Left forelimb (tissue), 1 donor: Measurements from ENCODE around the gene PPIB.

Experiments used
- DNase-seq: peaks from one replicate; pipeline ENCODE4 v3.0.0-alpha.2; 2018; ENCODE audit warnings: low spot score

The PPIB gene

DNA sequence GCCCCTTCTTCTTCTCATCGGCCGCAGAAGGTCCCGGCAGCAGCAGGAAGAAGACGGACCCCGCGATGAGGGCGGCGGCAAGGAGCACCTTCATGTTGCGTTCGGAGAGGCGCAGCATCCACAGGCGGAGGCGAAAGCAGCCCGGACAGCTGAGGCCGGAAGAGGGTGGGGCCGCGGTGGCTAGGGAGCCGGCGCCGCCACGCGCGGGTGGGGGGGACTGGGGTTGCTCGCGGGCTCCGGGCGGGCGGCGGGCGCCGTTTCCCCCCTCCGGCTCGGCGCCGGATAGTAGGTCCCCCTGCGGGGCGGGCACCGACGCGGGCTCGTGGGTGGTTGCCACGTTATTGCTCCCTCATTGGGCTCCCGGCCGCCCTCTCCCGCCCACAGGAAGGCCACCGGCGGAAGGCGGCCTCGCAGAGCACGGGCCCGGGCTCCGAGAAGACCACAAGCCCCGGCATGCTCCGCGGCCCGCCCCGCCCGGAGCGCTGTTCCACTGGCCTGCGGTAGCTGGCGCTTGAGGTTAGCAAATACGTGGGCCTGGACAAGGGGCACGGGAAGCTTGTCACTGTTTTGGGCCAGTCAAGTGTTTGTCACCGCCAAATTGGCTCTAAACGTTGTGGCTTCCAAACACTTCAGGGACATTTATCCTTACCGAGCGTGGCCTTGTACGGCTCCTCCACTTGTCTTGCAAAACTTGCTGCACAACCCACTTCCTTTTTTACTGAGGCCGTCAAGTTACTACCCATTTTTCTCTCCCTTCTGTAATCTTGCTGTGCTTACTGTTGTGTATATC is at the start of gene PPIB:
Gene PPIB (minus strand): TSS at position 154 of the 790 bp plus-strand sequence. CDS start 36 bp downstream, at position 118.
- peak; percentile 98 for DNase-seq

DNA sequence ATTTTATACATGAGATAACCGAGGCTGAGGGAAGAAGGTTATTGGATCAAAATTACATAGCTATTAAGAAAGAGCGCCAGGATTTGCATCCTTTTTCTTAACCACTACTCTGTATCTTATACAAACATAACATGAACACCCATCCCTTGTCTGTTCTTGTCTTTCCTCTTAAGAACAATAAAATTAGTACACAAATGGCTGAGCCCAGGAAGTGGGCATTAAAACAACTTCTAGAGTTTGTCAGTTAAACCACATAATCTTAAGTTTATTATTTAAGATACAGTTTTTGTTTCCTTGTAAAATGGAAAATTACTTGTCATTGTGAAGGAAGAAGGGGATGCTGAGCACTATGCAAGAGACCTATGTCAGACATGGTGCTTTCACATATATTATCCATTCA is 48.9 kb upstream of the PPIB start:
- DNase-seq: no peak

DNA sequence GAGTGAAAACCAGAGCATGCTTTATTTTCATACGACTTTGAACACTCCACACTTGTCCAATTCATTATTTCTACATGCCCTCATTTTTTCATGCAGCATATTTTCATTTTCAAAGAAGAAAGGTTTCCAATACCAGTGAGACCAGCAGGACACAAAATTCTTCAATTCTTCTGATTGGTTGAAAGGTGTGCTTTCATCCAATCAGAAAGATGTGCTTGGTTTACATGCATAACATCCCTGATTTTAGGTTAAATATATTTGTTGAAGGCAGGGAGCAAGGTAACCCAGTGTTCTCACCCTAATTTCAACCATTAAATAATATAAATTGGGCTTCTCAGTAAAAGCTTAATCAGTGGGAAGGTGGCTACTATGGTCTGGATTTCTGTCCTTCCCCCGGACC is 47.5 kb upstream of the PPIB start:
- no peak for DNase-seq

DNA sequence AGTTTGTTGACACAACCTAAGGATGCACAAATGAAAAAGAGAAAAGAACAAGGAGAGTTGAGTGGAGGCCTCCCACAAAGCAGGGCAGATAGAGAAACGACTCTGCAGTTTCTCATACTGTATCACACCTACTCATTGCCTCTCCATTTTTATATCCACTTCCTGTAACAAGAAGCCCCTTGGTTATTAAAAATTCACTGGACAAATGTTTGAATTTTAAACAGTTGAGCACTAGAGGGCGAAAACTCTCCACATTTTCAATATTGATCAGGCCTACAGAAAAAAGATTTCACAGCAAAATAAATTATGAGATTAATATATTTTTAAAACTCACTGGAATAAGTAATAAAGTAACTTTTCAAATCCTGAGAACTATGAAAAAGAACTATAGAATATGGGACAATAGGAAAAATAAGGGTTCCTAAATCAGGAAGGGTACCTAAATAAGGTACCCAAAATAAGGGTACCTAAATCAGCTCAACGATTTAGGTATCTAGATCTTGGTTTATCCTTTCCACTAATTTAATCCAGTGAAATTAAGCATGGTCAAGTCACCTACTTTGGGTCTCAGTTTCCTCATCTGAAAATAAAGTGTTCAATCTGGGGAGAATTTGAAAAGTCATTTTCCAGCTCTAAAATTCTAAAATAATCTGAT is 47.0 kb upstream of the PPIB start:
- no peak for DNase-seq

DNA sequence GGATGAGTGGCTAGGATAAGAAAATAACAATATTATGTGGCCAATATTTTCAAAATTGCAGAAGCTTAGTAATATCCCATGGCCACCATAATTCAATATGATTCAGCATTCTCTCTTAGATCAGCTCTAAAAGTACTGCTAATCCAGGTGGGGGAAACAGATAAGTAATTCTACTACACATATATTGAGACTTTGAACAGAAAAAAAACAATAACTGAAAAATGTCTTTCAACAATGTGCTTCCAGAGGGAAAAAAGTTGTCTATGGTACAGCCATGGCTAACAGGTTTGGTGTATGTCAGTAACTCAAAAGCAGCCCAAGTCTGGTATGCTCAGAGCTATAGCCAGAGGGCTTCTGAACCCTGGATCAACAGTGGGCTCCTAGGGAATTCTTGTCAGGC is 42.4 kb upstream of the PPIB start:
- no peak for DNase-seq

DNA sequence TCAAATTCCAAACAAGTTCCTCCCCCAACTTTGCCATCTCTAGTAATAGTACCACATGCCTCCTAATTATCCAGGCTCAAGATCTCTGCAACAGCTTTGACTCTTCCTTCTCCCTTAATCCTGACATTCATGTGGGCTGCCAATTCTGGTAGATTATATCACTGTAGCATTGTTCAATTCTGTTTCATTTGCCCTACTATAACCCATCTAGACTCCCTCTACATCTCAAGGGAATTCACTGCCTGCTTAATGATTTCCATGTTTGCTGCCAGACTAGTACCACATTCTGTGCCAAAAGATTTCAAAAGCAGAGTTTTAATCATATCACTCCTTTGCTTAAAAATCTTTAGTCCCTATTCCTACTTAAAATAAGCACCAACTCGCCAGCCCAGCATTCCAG is 34.6 kb upstream of the PPIB start:
- DNase-seq: no peak

DNA sequence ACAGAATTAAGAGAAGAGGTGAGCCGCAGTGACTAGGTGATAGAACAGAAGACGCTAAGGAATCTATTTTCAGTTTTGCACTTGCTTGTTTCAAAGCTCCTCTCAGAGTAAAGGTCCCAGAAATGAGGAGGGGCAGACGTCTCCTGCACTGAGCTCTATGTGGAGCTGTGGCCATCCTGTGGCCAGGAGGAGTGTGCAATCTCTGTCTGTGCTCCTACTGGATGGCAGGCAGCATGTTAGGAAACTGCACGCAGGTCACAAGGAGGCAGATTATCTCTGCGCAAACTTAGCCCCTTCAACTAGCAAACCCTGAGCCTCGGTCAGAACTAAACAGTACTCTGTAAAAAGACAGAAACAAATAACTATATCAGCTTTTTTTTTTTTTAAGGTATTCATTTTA is 31.1 kb upstream of the PPIB start:
- DNase-seq: no peak

DNA sequence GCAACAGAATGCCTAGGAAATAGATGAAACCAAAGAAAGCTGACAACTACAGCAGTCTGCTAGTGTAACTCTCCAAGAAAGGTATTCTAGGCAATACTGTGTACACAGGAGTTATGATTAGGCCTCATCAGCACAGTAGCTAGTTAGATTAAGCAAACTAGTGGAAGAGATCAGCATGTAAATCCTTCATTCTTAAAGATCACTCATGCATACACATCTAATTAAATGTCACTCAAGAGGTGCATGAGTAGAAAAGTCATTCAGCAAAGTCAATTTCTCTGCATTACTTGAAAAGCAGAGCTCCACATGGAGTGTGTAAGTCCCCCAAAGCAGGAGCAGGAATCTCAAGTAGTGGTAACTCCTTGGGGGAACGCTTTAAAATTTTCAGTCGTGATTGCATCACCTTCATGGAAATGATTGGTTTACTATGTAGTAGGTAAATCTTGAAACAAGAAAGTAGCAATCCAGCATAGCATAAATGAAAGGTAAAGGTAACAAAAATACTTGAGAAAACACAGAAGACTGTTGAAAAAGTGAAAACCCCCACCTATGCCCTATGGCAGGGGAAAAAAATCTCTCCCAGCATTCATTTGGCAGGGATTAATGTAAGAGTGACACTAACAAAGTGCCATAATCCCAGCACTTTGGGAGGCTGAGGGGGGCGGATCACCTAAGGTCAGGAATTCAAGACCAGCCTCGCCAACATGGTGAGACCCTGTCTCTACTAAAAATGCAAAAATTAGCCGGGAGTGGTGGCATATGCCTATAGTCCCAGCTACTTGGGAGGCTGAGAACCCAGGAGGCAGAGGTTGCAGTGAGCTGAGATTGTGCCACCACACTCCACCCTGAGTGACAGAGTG is 29.4 kb upstream of the PPIB start:
- no peak for DNase-seq

DNA sequence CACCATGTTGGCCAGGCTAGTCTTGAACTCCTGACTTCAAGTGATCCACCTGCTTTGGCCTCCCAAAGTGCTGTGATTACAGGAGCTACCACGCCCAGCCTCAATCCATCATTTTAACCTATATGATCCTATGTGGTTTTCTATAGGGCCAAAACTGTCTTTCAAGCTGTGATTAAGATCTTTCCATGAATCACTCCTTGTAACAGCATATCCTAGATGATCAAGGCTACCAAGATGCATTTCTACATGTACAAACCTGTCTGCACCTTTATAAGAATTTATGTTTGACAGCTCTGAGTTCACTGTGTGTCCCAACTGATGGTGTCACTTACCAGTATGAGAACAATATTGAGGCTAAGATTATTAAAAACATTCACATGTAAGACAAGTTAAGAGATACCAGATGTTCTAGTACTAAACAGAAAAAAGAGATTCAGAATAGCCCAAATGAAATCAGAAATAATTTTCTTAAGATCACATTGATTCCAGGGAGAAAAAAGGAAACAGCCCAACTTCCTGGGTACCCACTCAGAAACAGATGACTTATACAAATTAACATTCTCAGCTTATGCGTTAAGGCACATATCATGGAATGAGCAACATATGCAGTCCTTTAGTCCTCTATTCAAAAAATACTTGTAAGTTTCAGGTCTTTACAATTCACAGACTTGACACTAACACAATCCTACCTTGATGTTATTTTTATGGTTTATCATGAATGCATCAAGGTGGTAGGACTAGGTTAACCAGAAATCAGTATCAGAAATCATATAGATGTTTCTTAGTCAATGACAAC is 24.8 kb upstream of the PPIB start:
- no peak for DNase-seq

DNA sequence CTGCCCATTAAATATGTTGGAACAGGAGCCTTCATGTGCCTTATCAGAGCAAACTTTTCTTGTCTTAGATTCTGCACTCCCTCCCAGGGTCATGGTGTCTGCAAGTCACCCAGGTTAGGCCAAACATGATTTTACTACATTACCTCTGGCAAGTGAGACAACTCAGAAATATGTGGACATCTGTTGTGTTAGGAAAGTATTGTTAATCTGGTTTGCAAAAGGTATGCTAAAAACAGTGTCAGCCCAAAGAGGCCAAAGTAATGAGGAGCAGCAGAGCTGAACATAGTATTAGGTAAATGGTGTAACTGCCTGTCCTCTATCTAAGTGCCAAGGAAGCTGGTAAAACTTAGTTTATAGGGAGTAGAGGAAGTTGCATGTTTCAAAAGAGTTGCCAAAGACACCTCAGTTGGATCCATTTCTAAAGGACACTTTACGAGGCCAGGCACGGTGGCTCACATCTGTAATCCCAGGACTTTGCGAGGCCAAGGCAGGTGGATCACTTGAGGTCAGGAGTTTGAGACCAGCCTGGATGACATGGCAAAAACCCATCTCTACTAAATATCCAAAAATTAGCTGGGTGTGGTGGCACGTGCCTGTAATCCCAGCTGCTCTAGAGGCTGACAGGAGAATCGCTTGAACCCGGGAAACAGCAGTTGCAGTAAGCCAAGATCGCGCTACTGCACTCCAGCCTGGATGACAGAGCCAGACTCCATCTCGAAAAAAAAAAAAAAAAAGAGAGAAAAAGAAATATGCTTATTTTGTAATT is 22.5 kb upstream of the PPIB start:
- no peak for DNase-seq

DNA sequence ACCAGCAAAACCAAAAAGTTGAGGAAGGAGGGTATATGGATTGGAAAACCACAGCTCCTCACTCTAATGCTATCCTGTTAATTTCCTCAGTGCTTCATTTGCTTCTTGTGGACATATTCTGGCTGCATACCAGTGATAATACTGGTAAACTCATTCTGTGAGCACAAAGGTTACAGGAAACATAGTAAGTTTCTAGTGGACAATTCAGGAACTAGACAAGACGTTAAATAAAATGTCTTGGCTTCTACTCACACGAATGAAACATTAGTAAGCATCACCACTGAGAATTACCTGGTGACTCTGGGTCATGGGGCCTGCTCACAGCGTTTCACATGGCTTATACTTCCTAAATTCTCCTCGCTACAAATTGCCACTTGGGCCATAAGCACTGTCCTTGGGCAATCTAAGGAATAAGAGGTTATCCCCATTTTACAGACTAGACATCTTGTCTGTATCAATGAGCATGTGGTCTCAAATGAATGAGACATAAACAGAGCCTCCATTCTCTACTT is 20.1 kb upstream of the PPIB start:
- DNase-seq: no peak

DNA sequence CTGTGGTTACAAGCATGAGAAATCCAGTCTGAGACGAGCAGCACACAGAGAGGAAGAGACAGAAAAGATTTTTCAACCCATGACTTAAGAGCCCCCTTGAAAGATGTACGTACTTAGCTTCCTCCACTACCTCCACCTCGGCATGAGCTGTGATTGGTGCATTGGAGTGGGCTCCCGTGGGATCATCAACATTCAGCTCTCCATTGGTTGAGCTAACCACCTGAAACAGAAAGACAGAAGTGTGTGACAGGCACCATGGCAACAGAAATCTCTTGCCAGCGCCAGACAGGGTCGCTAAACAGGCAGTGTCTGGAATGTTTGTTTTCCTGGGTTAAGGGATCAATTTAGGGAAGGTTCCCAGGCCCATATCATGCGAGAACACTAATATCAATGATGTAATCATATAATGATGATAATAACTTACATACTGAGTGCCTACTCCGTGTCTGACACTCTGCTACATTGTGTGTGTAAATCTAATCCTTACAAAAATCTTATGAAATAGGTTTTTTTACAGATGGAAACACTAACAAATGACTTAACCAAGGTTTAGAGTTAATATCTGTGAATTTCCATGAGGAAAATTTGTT is 17.5 kb upstream of the PPIB start:
- no peak for DNase-seq

DNA sequence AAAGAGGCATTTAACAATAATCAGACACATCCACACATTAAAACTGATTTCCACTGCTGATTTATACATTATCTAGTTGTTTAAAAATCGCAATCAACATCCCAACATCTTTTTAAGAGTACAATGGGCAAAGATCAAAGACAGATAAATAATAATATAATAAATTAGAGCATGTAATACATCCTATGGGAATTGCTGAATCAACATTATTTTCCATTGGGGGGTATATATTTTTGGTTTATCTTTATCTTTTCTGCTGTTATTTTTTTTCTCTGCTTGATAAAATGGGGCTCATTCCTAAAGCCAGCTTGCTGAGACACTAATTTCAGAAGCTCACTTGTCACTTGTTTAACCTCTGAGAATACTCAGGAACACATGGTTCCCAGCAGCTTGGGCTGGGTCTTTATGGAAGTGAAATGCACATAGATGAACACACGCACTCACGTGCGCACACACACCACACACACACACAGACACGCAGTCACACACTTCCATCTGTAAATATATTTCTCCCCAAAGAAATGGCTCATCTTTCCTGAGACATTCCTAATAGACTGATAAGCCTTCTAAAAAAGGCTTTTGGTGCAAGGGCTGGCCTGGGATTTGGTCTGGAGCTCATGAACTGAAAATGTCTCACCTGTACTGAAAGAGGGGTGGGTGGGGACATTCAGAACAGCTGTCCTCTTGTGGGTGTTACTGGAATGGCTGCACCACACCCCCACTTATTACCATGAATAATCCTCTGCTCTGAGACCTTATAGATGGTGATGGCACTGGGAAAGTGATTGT is 3.5 kb upstream of the PPIB start:
- DNase-seq: no peak

DNA sequence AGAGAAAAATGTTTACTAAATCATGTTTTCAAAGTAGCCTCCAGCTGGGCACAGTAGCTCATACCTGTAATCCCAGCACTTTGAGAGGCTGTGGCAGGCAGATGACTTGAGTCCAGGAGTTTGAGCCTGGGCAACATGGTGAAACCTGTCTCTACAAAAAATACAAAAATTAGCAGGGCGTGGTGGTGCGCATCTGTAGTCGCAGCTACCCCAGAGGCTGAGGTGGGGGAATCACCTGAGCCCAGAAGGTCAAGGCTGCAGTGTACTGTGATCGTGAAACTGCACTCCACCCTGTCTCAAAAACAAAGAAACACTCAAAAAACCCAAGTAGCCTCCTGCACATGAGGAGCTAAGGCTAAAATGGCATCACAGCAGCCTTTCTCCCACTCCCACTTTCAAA is 1.6 kb upstream of the PPIB start:
- no peak for DNase-seq

DNA sequence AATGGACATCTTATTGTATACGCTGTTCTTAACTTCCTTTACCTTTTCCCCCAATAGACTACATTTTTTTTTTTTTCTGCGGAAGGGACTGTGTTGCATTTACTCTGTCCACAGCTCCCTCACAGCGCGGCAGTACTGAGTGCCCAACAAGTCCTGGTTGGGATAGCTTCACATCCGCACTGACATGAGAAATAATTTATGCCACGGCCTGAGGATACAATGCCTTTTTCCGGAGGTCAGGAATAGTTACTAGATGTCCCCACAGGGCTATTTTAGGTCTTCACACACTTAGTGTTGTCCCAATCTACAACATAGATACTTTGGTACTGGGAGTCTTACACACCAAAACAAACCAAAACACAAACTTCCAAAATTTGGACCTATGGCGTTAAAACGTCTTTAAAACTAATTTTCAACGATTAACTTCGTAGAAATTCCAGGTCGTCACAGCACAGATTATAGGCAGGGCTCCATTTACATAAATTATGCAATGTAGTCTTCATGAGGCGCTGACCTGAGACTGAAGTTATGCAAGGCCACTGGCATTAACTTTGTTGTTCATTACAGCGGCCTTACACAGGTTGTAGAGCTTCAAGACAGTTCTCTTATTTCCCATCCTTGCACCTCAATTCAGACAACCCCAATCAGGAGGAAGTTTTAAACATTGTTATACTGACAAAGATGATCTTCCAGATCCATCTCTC is 989 bp upstream of the PPIB start:
- no peak for DNase-seq

DNA sequence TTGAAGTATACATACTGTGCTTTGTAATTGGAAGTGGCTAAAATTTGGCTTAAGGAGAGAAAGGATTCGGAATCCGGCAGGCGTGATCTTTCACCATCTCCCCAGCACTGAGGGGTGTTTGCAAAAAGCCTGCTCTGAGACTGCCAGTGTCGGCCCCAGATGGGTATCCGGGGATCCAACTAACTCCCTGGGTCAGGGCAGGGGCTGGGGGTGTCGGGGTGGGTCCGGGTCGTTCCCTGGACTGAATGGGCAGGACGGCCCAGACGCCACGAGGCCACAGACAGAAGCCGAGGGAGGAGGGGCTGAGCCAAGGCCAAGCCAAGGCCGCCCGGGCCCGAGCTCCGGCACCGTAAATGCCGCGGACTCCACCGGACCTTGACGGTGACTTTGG is 349 bp downstream of the PPIB start:
- no peak for DNase-seq

DNA sequence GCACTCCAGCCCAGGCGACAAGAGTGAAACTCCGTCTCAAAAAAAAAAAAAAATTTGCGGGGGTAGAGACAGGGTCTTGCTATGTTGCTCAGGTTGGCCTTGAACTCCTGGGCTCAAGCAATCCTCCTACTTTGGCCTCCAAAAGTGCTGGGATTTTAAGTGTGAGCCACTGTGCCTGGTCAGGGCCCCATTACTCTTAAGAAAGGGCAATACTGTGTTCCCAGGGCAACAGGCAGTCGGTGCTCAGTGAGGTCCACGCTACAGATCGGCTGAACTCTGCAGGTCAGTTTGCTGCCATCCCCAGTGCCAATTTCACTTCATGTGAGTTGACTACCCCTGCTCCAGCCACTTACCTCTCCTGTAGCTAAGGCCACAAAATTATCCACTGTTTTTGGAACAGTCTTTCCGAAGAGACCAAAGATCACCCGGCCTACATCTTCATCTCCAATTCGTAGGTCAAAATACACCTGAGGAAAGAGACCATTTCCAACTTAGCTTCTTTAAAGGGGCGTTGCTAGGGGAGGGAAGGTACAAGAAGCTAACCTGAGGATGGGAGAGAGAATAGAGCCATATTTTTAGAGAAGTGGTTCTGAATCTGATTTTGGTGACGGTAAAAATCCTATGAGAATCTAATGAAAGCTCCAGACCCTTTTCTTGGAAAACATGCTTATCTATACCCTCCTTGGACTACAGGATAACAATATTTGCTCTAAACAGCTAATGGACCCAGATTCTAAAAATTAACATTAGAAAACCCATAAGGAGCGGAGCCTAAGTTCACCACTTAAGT is 939 bp downstream of the PPIB start:
- DNase-seq: no peak

DNA sequence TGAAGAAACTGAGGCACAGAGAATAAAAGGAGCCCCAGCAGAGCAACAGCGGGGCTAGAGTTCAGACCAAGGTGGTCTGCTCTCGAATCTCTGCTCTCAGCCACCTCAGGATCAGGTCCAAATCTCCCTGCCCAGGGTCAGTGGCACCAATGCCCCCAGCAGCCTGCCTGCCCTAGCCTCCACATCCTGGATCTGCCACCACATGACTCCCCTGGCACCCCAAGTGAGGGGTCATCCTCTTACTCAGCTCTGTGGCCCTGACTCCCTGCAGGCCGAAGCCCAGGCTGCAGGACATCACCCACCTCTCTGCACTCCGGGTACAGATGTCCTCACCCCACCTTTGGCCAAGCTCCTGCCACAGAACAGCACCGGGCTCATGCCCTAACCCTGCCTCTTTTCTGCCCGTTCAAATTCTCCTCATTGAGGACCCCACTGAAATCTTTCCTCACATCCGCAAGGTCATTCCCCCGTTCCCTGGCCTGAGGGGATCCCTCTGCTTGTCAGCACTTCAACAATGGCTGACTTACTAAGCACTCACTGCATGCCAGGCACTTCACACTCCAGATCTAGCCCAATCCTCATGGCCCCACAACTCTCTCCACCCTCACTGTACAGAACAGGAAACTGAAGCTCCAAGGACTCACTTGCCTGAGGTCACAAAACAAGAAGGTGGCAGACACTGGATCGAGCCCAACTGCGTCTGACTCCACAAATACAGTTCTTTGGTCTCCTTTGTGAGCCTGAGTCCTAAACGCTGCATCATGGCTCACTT is 4.3 kb downstream of the PPIB start:
- no peak for DNase-seq
